Mesothelial cell of epicardium (in vitro differentiated cells): ENCODE results near the gene USP47. TPM values are rescaled to one million over a fixed set of nuclear protein-coding genes. Genes with fewer than 3 reads are reported as not detected.

ENCODE experiments used
- DNase-seq, 2 experiments: peaks; one replicate each; pipeline ENCODE4 v3.0.0; 2021; ENCODE audit warnings: low spot score in 2 of 2; ENCODE audit not compliant: unreplicated experiment in 2 of 2
- H3K27ac Mint-ChIP-seq: 2 replicates; pipeline ENCODE4 v1.8.0; 2021; ENCODE audit warnings: mixed read lengths
- H3K27me3 Mint-ChIP-seq: 2 replicates; pipeline ENCODE4 v1.8.0; 2021; ENCODE audit warnings: low read depth, mixed read lengths
- H3K36me3 Mint-ChIP-seq: 2 replicates; pipeline ENCODE4 v1.8.0; 2021; ENCODE audit warnings: mixed read lengths
- H3K4me1 Mint-ChIP-seq: 2 replicates; pipeline ENCODE4 v1.8.0; 2021; ENCODE audit warnings: mixed read lengths
- H3K4me3 Mint-ChIP-seq: 2 replicates; pipeline ENCODE4 v1.8.0; 2021; ENCODE audit warnings: mild to moderate bottlenecking, moderate library complexity, mixed read lengths
- H3K9me3 Mint-ChIP-seq: 2 replicates; pipeline ENCODE4 v1.8.0; 2021; ENCODE audit warnings: mixed read lengths
- CTCF ChIP-seq: fragments of 200-600 bp; sonication (generic); IDR thresholded peaks from one replicate; pipeline ENCODE4 v1.5.0; 2021; ENCODE audit warnings: antibody characterized with exemption; ENCODE audit not compliant: unreplicated experiment
- total RNA-seq: library from RNA; stranded (reverse); gene quantifications from 3 replicates; pipeline ENCODE4 v1.2.1, GENCODE V29; 2021

Gene USP47
- total RNA-seq, 1 donor from 2014 or later, result 68.1 TPM

- no peak overlapping the region for H3K27ac Mint-ChIP-seq
- no peak for TF ChIP-seq CTCF
- H3K4me3 Mint-ChIP-seq, result no peak overlapping the region
These were observed 124.0 kb downstream of the USP47 start for GRCh38 chr11:11965656-11966353.

GRCh38 chr11:11966354-11966741, 124.6 kb downstream of the USP47 start:
- no peak for TF ChIP-seq CTCF
- peaks cover 10% of the 10 kb centered on the region for H3K4me1 Mint-ChIP-seq
- no peak overlapping the region for H3K27ac Mint-ChIP-seq
- H3K9me3 Mint-ChIP-seq, result peaks cover 6% of the 10 kb centered on the region
- H3K4me3 Mint-ChIP-seq, result no peak overlapping the region
- H3K27me3 Mint-ChIP-seq, result no peaks in the 10 kb centered on the region
- DNase-seq, result no peak
- H3K36me3 Mint-ChIP-seq, result peaks cover 9% of the 10 kb centered on the region

More at GRCh38 chr11:11965656-11966353, 124.0 kb downstream of the USP47 start:
- Mint-ChIP-seq H3K9me3 (peaks cover 6% of the 10 kb centered on the region), H3K27me3 (no peaks in the 10 kb centered on the region), H3K4me1 (peaks cover 10% of the 10 kb centered on the region), H3K36me3 (peaks cover 9% of the 10 kb centered on the region)
- no peak for DNase-seq

- Mint-ChIP-seq H3K27ac (no peak overlapping the region), H3K36me3 (peaks cover 8% of the 10 kb centered on the region), H3K4me1 (peaks cover 13% of the 10 kb centered on the region), H3K27me3 (no peaks in the 10 kb centered on the region), H3K9me3 (peaks cover 3% of the 10 kb centered on the region), H3K4me3 (no peak overlapping the region)
- peak; percentile 70 for TF ChIP-seq CTCF
- DNase-seq, result peak in 1 of 2 experiments; percentile 69
These were observed 125.3 kb downstream of the USP47 start for GRCh38 chr11:11966826-11967668.

- Mint-ChIP-seq H3K4me3 (no peak overlapping the region), H3K9me3 (no peaks in the 10 kb centered on the region), H3K27me3 (no peaks in the 10 kb centered on the region), H3K36me3 (peaks cover 3% of the 10 kb centered on the region), H3K4me1 (peaks cover 18% of the 10 kb centered on the region), H3K27ac (no peak overlapping the region)
- DNase-seq, result no peak
- no peak for TF ChIP-seq CTCF
These were observed 126.1 kb downstream of the USP47 start for GRCh38 chr11:11967669-11968510.

GRCh38 chr11:11968511-11969280, 126.9 kb downstream of the USP47 start:
- Mint-ChIP-seq H3K27ac (peak overlapping the region; percentile 61), H3K4me1 (peaks cover 26% of the 10 kb centered on the region), H3K4me3 (no peak overlapping the region), H3K27me3 (no peaks in the 10 kb centered on the region), H3K36me3 (peaks cover 3% of the 10 kb centered on the region), H3K9me3 (no peaks in the 10 kb centered on the region)
- no peak for DNase-seq
- TF ChIP-seq CTCF, result no peak
